HepG2 (cell line): Measurements from ENCODE around the gene BROX. TPM values are rescaled to one million over a fixed set of nuclear protein-coding genes. Genes with fewer than 3 reads are reported as not detected.

Experiments used
- ATAC-seq: fragments of 200-7000 bp; cut with Tn5 transposase; 3 replicates; pipeline ENCODE4 v1.9.1; 2020; ENCODE audit warnings: mild to moderate bottlenecking, moderate library complexity
- Bru-seq: library from RNA; stranded (reverse); fragments of 400-500 nt; gene quantifications from one replicate; lab custom pipeline; 2021; lab: Mats Ljungman, UMichigan
- BruChase-seq, 2 experiments: library from RNA; stranded (reverse); fragments of 400-500 nt; gene quantifications; one replicate each; lab custom pipeline; 2021; lab: Mats Ljungman, UMichigan
- BruUV-seq: library from RNA; stranded (reverse); fragments of 400-500 nt; replicated peaks from 2 replicates; lab custom pipeline; 2021; lab: Mats Ljungman, UMichigan
- CTCF ChIA-PET: fragments of 300-600 bp; formaldehyde crosslinking; extraction: SDS; loops from one replicate; lab custom pipeline; 2021; ENCODE audit warnings: low total read pairs, inconsistent platforms, low intra/inter-chr PET ratio; lab: Yijun Ruan, JAX
- POLR2A ChIA-PET: fragments of 350-600 bp; sonication (Branson Sonifier 250); formaldehyde crosslinking; loops from one replicate; lab custom pipeline; 2020; ENCODE audit warnings: antibody characterized with exemption, inconsistent platforms; lab: Yijun Ruan, JAX
- DNase-seq: peaks from one replicate; pipeline ENCODE4 v3.0.0-alpha.2; 2015; ENCODE audit warnings: low spot score
- FAIRE-seq: peaks from 3 replicates; lab custom pipeline; 2011; peaks lifted over from hg19 to GRCh38; lab: Jason Lieb, UNC
- H2AFZ ChIP-seq: one replicate; pipeline ENCODE4 v1.6.1; 2011; ENCODE audit warnings: low read length, inconsistent platforms
- H3K27ac ChIP-seq: fragments of 300-600 bp; 3 replicates; pipeline ENCODE4 v1.8.0; 2011; ENCODE audit warnings: mixed run types, mild to moderate bottlenecking, mixed read lengths, low read length, inconsistent platforms; ENCODE audit not compliant: insufficient read depth; ENCODE audit errors: extremely low read length
- H3K27me3 ChIP-seq, 2 experiments: fragments of 200-600 bp in 1 of 2; 2 replicates in 1 of 2; 3 replicates in 1 of 2; pipeline versions ENCODE4 v1.6.0 to v1.8.0; 2011; ENCODE audit warnings: low read length in 2 of 2, mild to moderate bottlenecking in 2 of 2, moderate library complexity in 2 of 2, inconsistent platforms in 1 of 2; ENCODE audit not compliant: insufficient read depth in 2 of 2, control insufficient read depth in 1 of 2
- H3K36me3 ChIP-seq, 2 experiments: fragments of 200-600 bp in 1 of 2; replicated peaks in 1 of 2; 2 replicates in 1 of 2; 3 replicates in 1 of 2; pipeline versions ENCODE4 v1.5.1 to v1.8.0; 2011; ENCODE audit warnings: low read length in 2 of 2, inconsistent platforms in 1 of 2; ENCODE audit not compliant: insufficient read depth in 2 of 2, control insufficient read depth in 1 of 2
- H3K4me1 ChIP-seq: 2 replicates; pipeline ENCODE4 v1.5.1; 2012; ENCODE audit warnings: low read length, inconsistent platforms; ENCODE audit not compliant: insufficient read depth
- H3K4me2 ChIP-seq: 2 replicates; pipeline ENCODE4 v1.6.0; 2011; ENCODE audit warnings: low read depth, low read length, inconsistent platforms
- H3K4me3 ChIP-seq, 3 experiments: fragments of 200-600 bp in 1 of 3; sonication (generic), shearing (Covaris generic) in 1 of 3; replicated peaks in 1 of 3; 2 replicates each; pipeline ENCODE4 v1.5.1; 2011 to 2016; ENCODE audit warnings: low read length in 3 of 3, inconsistent platforms in 2 of 3, low read depth in 2 of 3, mild to moderate bottlenecking in 2 of 3, control low read depth in 1 of 3, mixed read lengths in 1 of 3; ENCODE audit not compliant: insufficient read depth in 1 of 3
- H3K79me2 ChIP-seq: one replicate; pipeline ENCODE4 v1.6.1; 2011; ENCODE audit warnings: low read length, inconsistent platforms; ENCODE audit not compliant: insufficient read depth
- H3K9ac ChIP-seq: 2 replicates; pipeline ENCODE4 v1.6.0; 2011; ENCODE audit warnings: mild to moderate bottlenecking, low read depth, low read length, inconsistent platforms; ENCODE audit not compliant: insufficient read depth
- H3K9me3 ChIP-seq: 2 replicates; pipeline ENCODE4 v1.5.1; 2012; ENCODE audit warnings: mild to moderate bottlenecking, low read length
- H4K20me1 ChIP-seq: 2 replicates; pipeline ENCODE4 v1.6.0; 2011; ENCODE audit warnings: inconsistent platforms, mild to moderate bottlenecking, low read length, moderate library complexity; ENCODE audit not compliant: insufficient read depth
- REPIN1 ChIP-seq: sonication (generic); formaldehyde crosslinking; IDR thresholded peaks from 2 replicates; pipeline ENCODE4 v1.8.0; 2022; ENCODE audit warnings: missing genetic modification reagents, low read depth, mild to moderate bottlenecking, borderline replicate concordance
- SALL2 ChIP-seq: sonication (generic); formaldehyde crosslinking; IDR thresholded peaks from 2 replicates; pipeline ENCODE4 v1.8.1; 2023; ENCODE audit warnings: mild to moderate bottlenecking, missing genetic modification reagents, inconsistent platforms
- U2AF2 ChIP-seq: fragments of 200-400 bp; formaldehyde crosslinking; IDR thresholded peaks from 2 replicates; pipeline ENCODE4 v1.6.1; 2017; ENCODE audit warnings: low read depth, mild to moderate bottlenecking, low read length
- whole genome bisulfite sequencing: methylation state at CpG from one replicate; pipeline ENCODE4 v1.1.6; 2017; ENCODE audit warnings: low lambda C conversion rate; 5-methylcytosine and 5-hydroxymethylcytosine counted together
- in situ Hi-C: cut with HindIII; loops from 2 replicates; pipeline ENCODE4 v1.10.0; 2017; ENCODE audit warnings: low pct_unique_long_range_greater_than_20kb; ENCODE audit not compliant: extremely low pct_ligation_motif_present
- intact Hi-C: fragments of 100-400 bp; cut with micrococcal nuclease; formaldehyde crosslinking; loops from one replicate; pipeline ENCODE4 v1.10.0; 2022; ENCODE audit not compliant: unreplicated experiment
- long read RNA-seq, 2 experiments: library from RNA in 1 of 2; library from polyadenylated mRNA in 1 of 2; stranded (forward) in 1 of 2; unstranded in 1 of 2; transcript quantifications; one replicate each; pipeline ENCODE4 v2.0.0, GENCODE V29; 2019 to 2022
- polyA minus RNA-seq, 3 experiments: library from RNA; depleted of rRNA, polyadenylated mRNA; stranded (reverse); fragments of >200 nt; gene quantifications; 2 replicates each; pipeline ENCODE4 v1.2.3, GENCODE V29; 2011; ENCODE audit warnings: low replicate concordance in 1 of 3
- polyA plus RNA-seq, 8 experiments: library from polyadenylated mRNA; depleted of rRNA in 3 of 8; stranded (reverse) in 7 of 8; unstranded in 1 of 8; fragments of >200 nt; fragmentation: Illumina TruSeq in 4 of 8; extraction: Trizol in 4 of 8; gene quantifications; 2 replicates each; pipeline versions ENCODE4 v1.2.1 to v1.2.3, GENCODE V29; 2011 to 2016; ENCODE audit warnings: low read depth in 4 of 8, missing spikeins in 1 of 8, mixed read lengths in 1 of 8; ENCODE audit not compliant: insufficient read depth in 1 of 8
- total RNA-seq, 5 experiments: library from RNA; depleted of rRNA; stranded (reverse); fragments of >200 nt; fragmentation: Illumina TruSeq; extraction: Trizol; gene quantifications; 2 replicates each; pipeline ENCODE4 v1.2.3, GENCODE V29; 2016; ENCODE audit warnings: low read depth in 1 of 5
- TF ChIP-seq, protein P1 (sequence below): sonication (generic); formaldehyde crosslinking; IDR thresholded peaks from 2 replicates; pipeline ENCODE4 v1.4.0; 2020; ENCODE audit warnings: missing genetic modification reagents
- TF ChIP-seq, protein P2 (sequence below): IDR thresholded peaks from 2 replicates; pipeline ENCODE4 v1.6.1; 2016; ENCODE audit warnings: low read depth
- TF ChIP-seq, protein P3 (sequence below), 2 experiments: fragments of 450-650 bp in 1 of 2; sonication (generic) in 1 of 2; formaldehyde crosslinking; IDR thresholded peaks; 2 replicates each; pipeline versions ENCODE4 v1.5.0 to v1.8.0; 2020 to 2022; ENCODE audit warnings: mild to moderate bottlenecking in 1 of 2, missing genetic modification reagents in 1 of 2

Gene BROX, protein sequence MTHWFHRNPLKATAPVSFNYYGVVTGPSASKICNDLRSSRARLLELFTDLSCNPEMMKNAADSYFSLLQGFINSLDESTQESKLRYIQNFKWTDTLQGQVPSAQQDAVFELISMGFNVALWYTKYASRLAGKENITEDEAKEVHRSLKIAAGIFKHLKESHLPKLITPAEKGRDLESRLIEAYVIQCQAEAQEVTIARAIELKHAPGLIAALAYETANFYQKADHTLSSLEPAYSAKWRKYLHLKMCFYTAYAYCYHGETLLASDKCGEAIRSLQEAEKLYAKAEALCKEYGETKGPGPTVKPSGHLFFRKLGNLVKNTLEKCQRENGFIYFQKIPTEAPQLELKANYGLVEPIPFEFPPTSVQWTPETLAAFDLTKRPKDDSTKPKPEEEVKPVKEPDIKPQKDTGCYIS
- total RNA-seq (2016; rRNA removed; fragmentation: Illumina TruSeq; extraction: Trizol) (33.2 and 52.5 TPM in 2 replicates), polyA plus RNA-seq (2011; rRNA removed) (3.9 and 4.4 TPM in 2 replicates), polyA minus RNA-seq (2011; rRNA and poly(A)+ RNA removed; ENCODE audit: low replicate concordance) (2.0 and 4.5 TPM in 2 replicates), Bru-seq, nascent RNA (percentile 81 among the genes with signal in this experiment), BruChase-seq, experiment 1, labeled RNA remaining after a 6-hour chase (percentile 87 among the genes with signal in this experiment), BruChase-seq, experiment 2, labeled RNA remaining after a 2-hour chase (percentile 81 among the genes with signal in this experiment)
- 14.5 and 16.4 TPM in 2 replicates for total RNA-seq (2016; cell fraction: cytosol; rRNA removed; fragmentation: Illumina TruSeq; extraction: Trizol; ENCODE audit: low read depth)
- total RNA-seq (2016; cell fraction: insoluble cytoplasmic fraction; rRNA removed; fragmentation: Illumina TruSeq; extraction: Trizol) = 32.2 and 49.5 TPM in 2 replicates
- 22.3 and 22.9 TPM in 2 replicates for total RNA-seq (2016; cell fraction: membrane; rRNA removed; fragmentation: Illumina TruSeq; extraction: Trizol)
- 19.3 and 22.3 TPM in 2 replicates for total RNA-seq (2016; cell fraction: nucleus; rRNA removed; fragmentation: Illumina TruSeq; extraction: Trizol)
- polyA plus RNA-seq (2011; cell fraction: cytosol; rRNA removed) = 1.9 and 2.9 TPM in 2 replicates
- 4.0 and 5.4 TPM in 2 replicates for polyA plus RNA-seq (2011; cell fraction: nucleus; rRNA removed)
- polyA plus RNA-seq (2012) = 14.9 and 16.7 TPM in 2 replicates
- polyA plus RNA-seq (2016; cell fraction: cytosol; fragmentation: Illumina TruSeq; extraction: Trizol; ENCODE audit: low read depth) = 9.7 and 9.9 TPM in 2 replicates
- polyA plus RNA-seq (2016; cell fraction: insoluble cytoplasmic fraction; fragmentation: Illumina TruSeq; extraction: Trizol; ENCODE audit: low read depth) = 23.1 and 23.8 TPM in 2 replicates
- polyA plus RNA-seq (2016; cell fraction: membrane; fragmentation: Illumina TruSeq; extraction: Trizol; ENCODE audit: low read depth) = 12.7 and 13.7 TPM in 2 replicates
- 21.1 and 25.6 TPM in 2 replicates for polyA plus RNA-seq (2016; cell fraction: nucleus; fragmentation: Illumina TruSeq; extraction: Trizol; ENCODE audit: insufficient read depth, low read depth)
- polyA minus RNA-seq (2011; cell fraction: cytosol; rRNA and poly(A)+ RNA removed) = 8.4 and 8.6 TPM in 2 replicates
- 12.6 and 13.4 TPM in 2 replicates for polyA minus RNA-seq (2011; cell fraction: nucleus; rRNA and poly(A)+ RNA removed)
- long read RNA-seq, experiment 1, full-length matches to known transcripts = 2 of 41 reads
- long read RNA-seq, experiment 1, partial matches to known transcripts = 36 of 41 reads
- long read RNA-seq, experiment 1, other reads (novel, unspliced or antisense) = 3 of 41 reads
- long read RNA-seq, experiment 2, partial matches to known transcripts = 12 of 16 reads
- long read RNA-seq, experiment 2, other reads (novel, unspliced or antisense) = 0 of 16 reads

DNA sequence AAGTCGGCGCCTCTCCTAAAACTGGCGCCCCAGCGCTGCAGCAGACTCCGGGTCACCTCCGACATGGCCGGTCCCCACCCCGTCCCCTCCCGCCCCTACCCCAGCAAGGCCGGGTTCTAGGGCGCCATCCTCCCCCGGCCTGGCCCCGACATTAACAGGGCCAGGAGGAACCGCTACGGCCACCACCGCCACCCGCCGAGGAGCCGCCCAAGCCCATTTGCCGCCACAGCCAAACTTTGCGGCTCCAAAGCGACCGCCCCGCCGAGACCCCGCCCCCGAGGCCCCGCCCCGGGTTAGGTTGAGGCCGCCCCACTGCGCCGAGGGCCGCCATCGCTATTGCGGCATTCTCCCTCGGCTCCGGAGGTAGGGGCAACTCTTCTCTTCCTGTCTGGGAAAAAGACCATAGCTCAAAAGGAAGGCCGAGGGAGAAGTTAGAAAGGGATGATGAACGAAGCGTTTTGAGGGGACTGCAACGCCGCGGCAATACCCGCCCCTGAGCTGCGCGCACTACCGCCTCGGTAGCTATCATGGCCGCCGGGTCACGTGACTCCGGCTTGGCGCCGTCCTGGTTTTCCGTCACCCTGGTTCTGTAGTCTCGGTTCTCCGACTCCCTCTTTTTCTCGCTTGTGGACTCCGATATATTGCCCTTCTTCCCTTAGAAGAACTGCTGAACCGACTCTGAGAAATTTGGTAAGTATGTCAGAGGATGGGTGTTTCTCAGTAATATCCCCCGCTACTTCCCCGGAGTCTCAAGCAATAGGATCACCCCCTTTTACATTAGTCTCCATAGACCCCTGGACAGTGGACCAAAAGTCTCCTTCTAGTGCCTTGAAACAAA is at the start of gene BROX, which contains the start of gene AIDA:
Gene BROX (plus strand): TSS at position 312 of the 838 bp plus-strand sequence. CDS start 3,136 bp downstream, outside the sequence.
Gene AIDA (minus strand): TSS at position 239 of the 838 bp plus-strand sequence. CDS start 174 bp downstream, at position 65.
- Histone ChIP-seq H2AFZ (peak within 1 kb of the TSS; percentile 98), H4K20me1 (no peaks in the 10 kb centered on the region), H3K4me3 (peak within 1 kb of the TSS; percentile 66 to 99 (median 99)), H3K27me3 (no peaks in the 10 kb centered on the region; a peak in 2 of 5 replicates), H3K9ac (peak within 1 kb of the TSS; percentile 96), H3K9me3 (no peaks in the 10 kb centered on the region), H3K79me2 (peaks cover 41% of the 10 kb centered on the region), H3K36me3 (peaks cover 3 to 11% of the 10 kb centered on the region in 2 experiments; a peak in 4 of 5 replicates), H3K4me2 (peak within 1 kb of the TSS; percentile 78), H3K27ac (peak within 1 kb of the TSS; percentile 92), H3K4me1 (peaks cover 27% of the 10 kb centered on the region)
- intact Hi-C loops (loop anchor here (1.0 to 2.0 kb wide), 2 partner anchors 68 to 247 kb away; no protein-coding TSS in a partner anchor), in situ Hi-C loops (loop anchor here (10.0 kb wide), 1 partner anchor 248 kb away; no protein-coding TSS in a partner anchor)
- DNase-seq (peak; percentile 72), FAIRE-seq (no peak), ATAC-seq (peak; percentile 91)
- CTCF ChIA-PET = no interaction called here
- POLR2A ChIA-PET = interaction anchor here (0.9 to 1.8 kb wide), 8 partner anchors 10 to 377 kb away, joined by 3 to 20 read pairs (median 4); partner anchors contain the start of genes FAM177B and TAF1A
- BruUV-seq = TSS peak; percentile 82
- 1% methylated on average over 20 of the region's 62 CpGs for WGBS
- TF ChIP-seq REPIN1 (CRISPR knock-in tag) (0 out of 2 replicates have a peak, but pooled peaks have one; percentile 2), U2AF2 (no peak), SALL2 (0 out of 2 replicates have a peak, but pooled peaks have one; percentile 10)
- TF ChIP-seq, protein P1, sequence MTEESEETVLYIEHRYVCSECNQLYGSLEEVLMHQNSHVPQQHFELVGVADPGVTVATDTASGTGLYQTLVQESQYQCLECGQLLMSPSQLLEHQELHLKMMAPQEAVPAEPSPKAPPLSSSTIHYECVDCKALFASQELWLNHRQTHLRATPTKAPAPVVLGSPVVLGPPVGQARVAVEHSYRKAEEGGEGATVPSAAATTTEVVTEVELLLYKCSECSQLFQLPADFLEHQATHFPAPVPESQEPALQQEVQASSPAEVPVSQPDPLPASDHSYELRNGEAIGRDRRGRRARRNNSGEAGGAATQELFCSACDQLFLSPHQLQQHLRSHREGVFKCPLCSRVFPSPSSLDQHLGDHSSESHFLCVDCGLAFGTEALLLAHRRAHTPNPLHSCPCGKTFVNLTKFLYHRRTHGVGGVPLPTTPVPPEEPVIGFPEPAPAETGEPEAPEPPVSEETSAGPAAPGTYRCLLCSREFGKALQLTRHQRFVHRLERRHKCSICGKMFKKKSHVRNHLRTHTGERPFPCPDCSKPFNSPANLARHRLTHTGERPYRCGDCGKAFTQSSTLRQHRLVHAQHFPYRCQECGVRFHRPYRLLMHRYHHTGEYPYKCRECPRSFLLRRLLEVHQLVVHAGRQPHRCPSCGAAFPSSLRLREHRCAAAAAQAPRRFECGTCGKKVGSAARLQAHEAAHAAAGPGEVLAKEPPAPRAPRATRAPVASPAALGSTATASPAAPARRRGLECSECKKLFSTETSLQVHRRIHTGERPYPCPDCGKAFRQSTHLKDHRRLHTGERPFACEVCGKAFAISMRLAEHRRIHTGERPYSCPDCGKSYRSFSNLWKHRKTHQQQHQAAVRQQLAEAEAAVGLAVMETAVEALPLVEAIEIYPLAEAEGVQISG = peak; percentile 54; the same call in 1 of the 2 replicates
- TF ChIP-seq, protein P2, sequence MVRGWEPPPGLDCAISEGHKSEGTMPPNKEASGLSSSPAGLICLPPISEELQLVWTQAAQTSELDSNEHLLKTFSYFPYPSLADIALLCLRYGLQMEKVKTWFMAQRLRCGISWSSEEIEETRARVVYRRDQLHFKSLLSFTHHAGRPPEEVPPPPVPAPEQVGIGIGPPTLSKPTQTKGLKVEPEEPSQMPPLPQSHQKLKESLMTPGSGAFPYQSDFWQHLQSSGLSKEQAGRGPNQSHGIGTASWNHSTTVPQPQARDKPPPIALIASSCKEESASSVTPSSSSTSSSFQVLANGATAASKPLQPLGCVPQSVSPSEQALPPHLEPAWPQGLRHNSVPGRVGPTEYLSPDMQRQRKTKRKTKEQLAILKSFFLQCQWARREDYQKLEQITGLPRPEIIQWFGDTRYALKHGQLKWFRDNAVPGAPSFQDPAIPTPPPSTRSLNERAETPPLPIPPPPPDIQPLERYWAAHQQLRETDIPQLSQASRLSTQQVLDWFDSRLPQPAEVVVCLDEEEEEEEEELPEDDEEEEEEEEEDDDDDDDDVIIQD = no peak
- TF ChIP-seq, protein P3, sequence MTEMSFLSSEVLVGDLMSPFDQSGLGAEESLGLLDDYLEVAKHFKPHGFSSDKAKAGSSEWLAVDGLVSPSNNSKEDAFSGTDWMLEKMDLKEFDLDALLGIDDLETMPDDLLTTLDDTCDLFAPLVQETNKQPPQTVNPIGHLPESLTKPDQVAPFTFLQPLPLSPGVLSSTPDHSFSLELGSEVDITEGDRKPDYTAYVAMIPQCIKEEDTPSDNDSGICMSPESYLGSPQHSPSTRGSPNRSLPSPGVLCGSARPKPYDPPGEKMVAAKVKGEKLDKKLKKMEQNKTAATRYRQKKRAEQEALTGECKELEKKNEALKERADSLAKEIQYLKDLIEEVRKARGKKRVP (CRISPR knock-in tag; IDR thresholded peaks at IDR 0.05) = peak in 1 of 2 experiments; percentile 48; a peak in 1 of 4 replicates
